Hepatocyte (in vitro differentiated cells): ENCODE measurements around the gene AEBP1. TPM values are rescaled to one million over a fixed set of nuclear protein-coding genes. Genes with fewer than 3 reads are reported as not detected.

Experiments
- DNase-seq: peaks from one replicate; pipeline ENCODE4 v3.0.0-alpha.2; 2016; ENCODE audit warnings: low spot score
- H2AFZ ChIP-seq: fragments of 200-600 bp; sonication (generic); 2 replicates; pipeline ENCODE4 v1.6.0; 2016; ENCODE audit warnings: antibody characterized with exemption, mild to moderate bottlenecking
- H3K27ac ChIP-seq: fragments of 200-600 bp; sonication (generic); 2 replicates; pipeline ENCODE4 v1.5.1; 2016; ENCODE audit warnings: mild to moderate bottlenecking
- H3K27me3 ChIP-seq: fragments of 200-600 bp; sonication (generic); 2 replicates; pipeline ENCODE4 v1.6.1; 2016
- H3K36me3 ChIP-seq: fragments of 200-600 bp; sonication (generic); replicated peaks from 2 replicates; pipeline ENCODE4 v1.5.1; 2016; ENCODE audit warnings: low read depth; ENCODE audit not compliant: insufficient read depth
- H3K4me1 ChIP-seq: fragments of 200-600 bp; sonication (generic); 2 replicates; pipeline ENCODE4 v1.5.1; 2016; ENCODE audit warnings: mild to moderate bottlenecking, moderate library complexity; ENCODE audit not compliant: insufficient read depth
- H3K4me2 ChIP-seq: fragments of 200-600 bp; sonication (generic); 2 replicates; pipeline ENCODE4 v1.6.0; 2016
- H3K4me3 ChIP-seq: fragments of 200-600 bp; sonication (generic); 2 replicates; pipeline ENCODE4 v1.5.1; 2016; ENCODE audit warnings: mild to moderate bottlenecking
- H3K79me2 ChIP-seq: fragments of 200-600 bp; sonication (generic); 2 replicates; pipeline ENCODE4 v1.6.0; 2017; ENCODE audit warnings: mild to moderate bottlenecking
- H3K9me2 ChIP-seq: fragments of 200-600 bp; sonication (generic); replicated peaks from 2 replicates; pipeline ENCODE4 v1.6.0; 2017; ENCODE audit warnings: mild to moderate bottlenecking; ENCODE audit not compliant: insufficient read depth
- H3K9me3 ChIP-seq: fragments of 200-600 bp; sonication (generic); 2 replicates; pipeline ENCODE4 v1.5.1; 2016; ENCODE audit warnings: low read depth, mild to moderate bottlenecking
- H4K20me1 ChIP-seq: fragments of 200-600 bp; sonication (generic); 2 replicates; pipeline ENCODE4 v1.6.0; 2016; ENCODE audit warnings: mild to moderate bottlenecking; ENCODE audit not compliant: insufficient read depth, poor library complexity, severe bottlenecking
- CTCF ChIP-seq: fragments of 200-600 bp; sonication (generic); IDR thresholded peaks from 2 replicates; pipeline ENCODE4 v1.5.1; 2016; ENCODE audit warnings: antibody characterized with exemption, mild to moderate bottlenecking; ENCODE audit not compliant: poor library complexity
- EZH2 ChIP-seq: fragments of 200-600 bp; sonication (generic); IDR thresholded peaks from 2 replicates; pipeline ENCODE4 v1.6.1; 2016; ENCODE audit warnings: antibody characterized with exemption, mild to moderate bottlenecking, borderline replicate concordance
- EZH2phosphoT487 ChIP-seq: fragments of 200-600 bp; sonication (generic); IDR thresholded peaks from one replicate; pipeline ENCODE4 v1.6.1; 2018; ENCODE audit warnings: antibody characterized with exemption, mild to moderate bottlenecking, low read depth, moderate library complexity; ENCODE audit not compliant: unreplicated experiment, severe bottlenecking
- WGBS: methylation state at CpG from one replicate; pipeline ENCODE4 v1.1.6; 2016; ENCODE audit warnings: low lambda C conversion rate; ENCODE audit errors: missing lambda C conversion rate; 5-methylcytosine and 5-hydroxymethylcytosine counted together
- microRNA-seq: library from miRNA; unstranded; fragments of <30 nt; microRNA quantifications from one replicate; pipeline ENCODE4, GENCODE V29; 2017
- polyA plus RNA-seq: library from polyadenylated mRNA; unstranded; fragments of >200 nt; fragmentation: Nextera tagmentation; extraction: Ambion mirVana; gene quantifications from 2 replicates; pipeline ENCODE4 v1.2.1, GENCODE V29; 2016
- small RNA-seq: library from RNA; depleted of rRNA; stranded (forward); fragments of <200 nt; gene quantifications from one replicate; pipeline ENCODE3, GENCODE V24; 2014
- total RNA-seq: library from RNA; depleted of rRNA; stranded (reverse); fragments of >200 nt; gene quantifications from 2 replicates; pipeline ENCODE4 v1.2.3, GENCODE V29; 2014

AEBP1 gene
- total and polyA plus RNA-seq, 2 experiments from 2014 or later = 26.7 to 108 TPM

- 53% methylated on average over 1 of the region's 1 CpG for WGBS
- Histone ChIP-seq H3K27ac (no peak overlapping the region), H3K9me2 (no peaks in the 10 kb centered on the region), H3K79me2 (no peaks in the 10 kb centered on the region), H3K4me1 (no peaks in the 10 kb centered on the region), H4K20me1 (no peaks in the 10 kb centered on the region), H2AFZ (no peak overlapping the region), H3K4me3 (no peak overlapping the region), H3K27me3 (no peaks in the 10 kb centered on the region), H3K4me2 (no peak overlapping the region), H3K36me3 (no peaks in the 10 kb centered on the region), H3K9me3 (no peaks in the 10 kb centered on the region)
- TF ChIP-seq CTCF (no peak), EZH2 (no peak), EZH2phosphoT487 (no peak)
- DNase-seq = no peak
Measured at GRCh38 chr7:44163591-44163990, 59.4 kb downstream of the AEBP1 start.

Small RNAs within 50 kb of the gene (microRNA-seq; reads per million reads assigned to microRNA genes)
- gene MIR6838 = 1.3 reads per million

Small RNAs within 50 kb of the gene (small RNA-seq; reads per million reads assigned to genes)
- not detected for gene RNA5SP230

Other genes starting within 250 kb of the AEBP1 start
- gene MRPS24, start 234.8 kb upstream of the AEBP1 start, total RNA-seq = 72.4 and 93.2 TPM in 2 replicates
- gene MRPS24, start 234.8 kb upstream of the AEBP1 start, polyA plus RNA-seq = 138 and 150 TPM in 2 replicates
- 24.9 and 28.7 TPM in 2 replicates for gene URGCP, start 197.7 kb upstream of the AEBP1 start, total RNA-seq
- gene URGCP, start 197.7 kb upstream of the AEBP1 start, polyA plus RNA-seq = 21.7 and 31.9 TPM in 2 replicates
- gene UBE2D4, start 177.9 kb upstream of the AEBP1 start, total RNA-seq = 12.0 and 16.7 TPM in 2 replicates
- gene UBE2D4, start 177.9 kb upstream of the AEBP1 start, polyA plus RNA-seq = 11.7 and 22.7 TPM in 2 replicates
- not detected in 2 replicates for gene SPDYE1, start 106.4 kb upstream of the AEBP1 start, total RNA-seq
- gene SPDYE1, start 106.4 kb upstream of the AEBP1 start, polyA plus RNA-seq = 0.51 and 0.99 TPM in 2 replicates
- 70.6 and 81.8 TPM in 2 replicates for gene DBNL, start 59.6 kb upstream of the AEBP1 start, total RNA-seq
- gene DBNL, start 59.6 kb upstream of the AEBP1 start, polyA plus RNA-seq = 87.2 and 91.1 TPM in 2 replicates
- gene PGAM2, start 38.8 kb upstream of the AEBP1 start, total RNA-seq = 0.73 TPM in 1 of 2 replicates, not detected in the other
- 0.66 TPM in 1 of 2 replicates, not detected in the other for gene PGAM2, start 38.8 kb upstream of the AEBP1 start, polyA plus RNA-seq
- gene POLM, start 21.8 kb upstream of the AEBP1 start, total RNA-seq = 15.5 and 22.3 TPM in 2 replicates
- gene POLM, start 21.8 kb upstream of the AEBP1 start, polyA plus RNA-seq = 16.0 and 29.3 TPM in 2 replicates
- 59.9 and 68.1 TPM in 2 replicates for gene POLD2, start 19.2 kb downstream of the AEBP1 start, total RNA-seq
- 110 and 120 TPM in 2 replicates for gene POLD2, start 19.2 kb downstream of the AEBP1 start, polyA plus RNA-seq
- gene MYL7, start 37.0 kb downstream of the AEBP1 start, total RNA-seq = 0.36 and 5.2 TPM in 2 replicates
- gene MYL7, start 37.0 kb downstream of the AEBP1 start, polyA plus RNA-seq = 6.9 and 8.9 TPM in 2 replicates
- 0.72 and 2.5 TPM in 2 replicates for gene GCK, start 85.1 kb downstream of the AEBP1 start, total RNA-seq
- gene GCK, start 85.1 kb downstream of the AEBP1 start, polyA plus RNA-seq = 1.7 TPM in 2 replicates
- gene YKT6, start 96.6 kb downstream of the AEBP1 start, total RNA-seq = 86.9 and 88.9 TPM in 2 replicates
- gene YKT6, start 96.6 kb downstream of the AEBP1 start, polyA plus RNA-seq = 69.3 and 75.7 TPM in 2 replicates
- 0.37 TPM in 1 of 2 replicates, not detected in the other for gene CAMK2B, start 221.2 kb downstream of the AEBP1 start, total RNA-seq
- 1.7 TPM in 1 of 2 replicates, not detected in the other for gene CAMK2B, start 221.2 kb downstream of the AEBP1 start, polyA plus RNA-seq